Left hindlimb (tissue), 1 donor: Measurements from ENCODE around the gene ISL2.

ENCODE experiments used
- DNase-seq: peaks from one replicate; pipeline ENCODE4 v3.0.0-alpha.2; 2018

Gene ISL2

DNA sequence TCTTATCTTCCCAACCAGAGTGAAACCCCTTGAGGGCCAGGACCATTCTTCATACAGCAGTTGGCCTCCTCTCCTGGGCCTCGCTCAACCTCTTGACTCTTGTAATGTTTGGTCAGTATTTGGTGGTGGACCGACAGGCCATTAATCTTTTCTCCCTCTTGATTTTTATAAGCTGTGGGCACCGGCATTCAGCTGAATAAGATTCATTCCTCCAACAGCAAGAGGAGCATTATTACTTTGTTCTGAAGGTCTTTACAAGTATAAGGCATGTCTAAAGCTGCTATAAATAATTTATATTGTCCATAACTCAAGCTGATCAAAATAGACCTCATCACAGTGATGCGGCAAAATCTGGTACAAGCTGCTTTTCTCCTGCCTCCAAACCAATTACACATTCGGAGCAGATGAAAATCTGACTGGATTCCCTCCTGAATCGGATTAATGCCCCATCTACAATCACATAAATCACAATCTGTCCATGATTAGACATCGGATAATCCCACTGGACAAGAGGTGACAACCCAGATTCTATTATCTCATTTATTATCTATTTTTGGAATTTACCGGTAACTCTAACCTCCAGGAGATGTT lies 8.4 kb upstream of the ISL2 start:
- DNase-seq: no peak

DNA sequence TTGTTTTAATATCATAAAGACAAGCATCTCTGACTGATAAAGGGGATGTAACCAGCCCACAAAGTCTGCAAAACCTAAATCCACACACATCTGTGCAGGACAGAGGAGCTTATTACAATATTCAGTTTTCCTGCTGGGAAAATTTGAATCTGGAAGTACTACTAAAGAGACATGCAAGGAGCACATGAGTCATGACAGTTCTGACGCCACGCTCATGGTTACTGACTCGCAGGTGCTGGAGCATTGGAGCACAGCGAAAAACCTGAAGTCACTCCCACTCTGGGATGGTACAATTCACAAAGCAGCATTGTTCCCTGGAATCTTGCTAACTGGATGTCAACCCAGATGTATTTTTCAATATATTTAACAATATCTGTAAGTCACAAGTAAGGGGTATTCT lies 7.6 kb upstream of the ISL2 start:
- DNase-seq: no peak

DNA sequence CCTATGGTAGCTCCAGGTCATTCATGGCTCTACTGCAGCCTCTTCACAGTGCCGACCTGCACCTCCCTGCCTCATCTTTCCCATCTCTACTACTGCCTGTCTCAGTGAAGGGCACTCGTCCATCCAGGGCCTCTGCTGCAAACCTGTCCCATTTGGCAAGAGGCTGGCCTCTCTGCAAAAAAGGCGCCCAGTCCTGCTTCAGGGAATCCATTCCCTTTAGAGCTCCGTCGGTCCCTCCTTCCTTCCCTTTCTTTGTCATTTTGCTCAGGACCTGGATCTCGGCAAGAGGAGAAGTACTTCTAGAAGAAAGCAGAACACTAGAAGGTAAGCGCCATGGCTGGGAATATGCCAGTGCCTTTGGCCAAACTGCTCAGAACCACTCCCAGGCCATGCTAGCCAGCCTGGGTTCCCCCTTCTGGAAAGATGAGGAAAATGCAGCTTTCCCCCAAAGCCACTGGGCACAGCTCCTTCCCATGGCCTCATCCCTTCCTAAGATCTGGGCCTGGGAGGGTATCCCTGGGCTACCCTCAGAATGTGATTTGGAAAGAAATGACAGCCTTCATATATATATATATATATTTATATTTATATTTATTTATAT lies 6.4 kb upstream of the ISL2 start:
- DNase-seq: no peak

DNA sequence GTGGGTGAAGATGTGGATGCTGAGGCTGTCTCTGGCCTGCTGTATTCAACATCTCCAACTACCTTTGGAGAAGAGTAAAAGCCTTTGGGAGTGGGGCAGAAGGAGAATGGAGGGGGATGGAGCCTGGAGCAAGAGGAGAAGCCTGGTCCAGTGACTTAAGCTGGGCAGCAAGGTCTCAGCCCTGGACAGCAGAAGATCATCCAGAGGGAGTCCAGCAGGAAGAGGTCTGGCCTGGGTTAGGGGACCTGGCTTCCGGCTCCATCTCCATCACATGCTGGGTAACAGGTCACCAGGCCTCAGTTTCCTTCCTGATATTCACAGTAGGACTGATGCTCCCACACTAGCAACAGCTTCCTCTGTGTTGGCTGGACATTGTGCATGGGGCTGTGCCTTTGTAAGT lies 3.8 kb upstream of the ISL2 start:
- DNase-seq: no peak

DNA sequence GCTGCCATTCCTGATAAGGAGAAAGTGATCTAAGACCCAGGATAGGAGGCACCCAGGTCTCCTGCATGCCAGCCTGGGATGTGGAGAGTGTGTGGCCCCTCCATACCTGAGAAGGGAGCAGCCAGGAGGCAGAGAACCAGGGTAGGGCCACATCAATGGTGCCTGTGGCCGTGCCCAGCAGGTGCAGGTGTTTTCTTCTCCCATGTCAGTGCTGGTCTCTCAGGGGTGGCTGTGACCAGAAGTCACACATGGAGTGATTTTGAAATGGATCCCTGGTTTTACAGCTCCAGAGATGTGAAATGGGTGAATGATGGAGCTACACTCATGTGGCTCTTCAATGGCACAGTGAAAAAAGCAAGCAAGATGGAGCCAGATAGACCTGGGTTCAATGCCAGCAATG lies 3.3 kb upstream of the ISL2 start:
- no peak for DNase-seq

DNA sequence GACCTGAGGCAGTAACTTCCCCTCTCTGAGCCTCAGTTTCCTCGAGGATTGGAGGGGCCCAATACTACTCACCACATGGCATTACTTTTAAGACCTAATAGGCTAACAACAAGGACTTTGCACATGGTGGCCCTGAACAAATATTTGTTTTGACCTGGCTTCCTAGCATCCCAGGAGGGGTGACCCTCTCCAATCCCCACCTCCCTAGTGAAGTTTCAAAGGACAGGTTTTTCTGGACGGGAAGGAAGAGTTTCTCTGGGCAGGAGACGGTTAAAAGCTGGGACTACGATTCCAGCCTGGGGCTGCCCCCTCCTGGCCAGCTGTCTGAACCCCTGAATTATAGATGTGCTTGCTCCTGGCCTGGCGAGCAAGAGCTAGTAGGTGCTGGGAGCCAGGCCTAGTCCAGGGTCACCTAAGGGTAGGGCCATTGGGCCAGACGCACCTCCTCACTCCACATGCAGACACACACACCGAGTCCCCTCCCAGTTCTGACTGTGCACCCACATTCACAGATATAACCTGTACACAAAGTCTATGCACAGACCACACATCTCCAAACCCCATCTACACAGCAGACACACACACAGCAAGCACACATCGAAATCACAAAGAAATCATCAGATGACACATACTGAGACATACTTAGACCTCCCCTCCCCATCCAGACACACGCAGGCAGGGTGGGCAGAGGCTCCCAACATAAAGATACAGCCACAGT lies 2.7 kb upstream of the ISL2 start:
- no peak for DNase-seq

DNA sequence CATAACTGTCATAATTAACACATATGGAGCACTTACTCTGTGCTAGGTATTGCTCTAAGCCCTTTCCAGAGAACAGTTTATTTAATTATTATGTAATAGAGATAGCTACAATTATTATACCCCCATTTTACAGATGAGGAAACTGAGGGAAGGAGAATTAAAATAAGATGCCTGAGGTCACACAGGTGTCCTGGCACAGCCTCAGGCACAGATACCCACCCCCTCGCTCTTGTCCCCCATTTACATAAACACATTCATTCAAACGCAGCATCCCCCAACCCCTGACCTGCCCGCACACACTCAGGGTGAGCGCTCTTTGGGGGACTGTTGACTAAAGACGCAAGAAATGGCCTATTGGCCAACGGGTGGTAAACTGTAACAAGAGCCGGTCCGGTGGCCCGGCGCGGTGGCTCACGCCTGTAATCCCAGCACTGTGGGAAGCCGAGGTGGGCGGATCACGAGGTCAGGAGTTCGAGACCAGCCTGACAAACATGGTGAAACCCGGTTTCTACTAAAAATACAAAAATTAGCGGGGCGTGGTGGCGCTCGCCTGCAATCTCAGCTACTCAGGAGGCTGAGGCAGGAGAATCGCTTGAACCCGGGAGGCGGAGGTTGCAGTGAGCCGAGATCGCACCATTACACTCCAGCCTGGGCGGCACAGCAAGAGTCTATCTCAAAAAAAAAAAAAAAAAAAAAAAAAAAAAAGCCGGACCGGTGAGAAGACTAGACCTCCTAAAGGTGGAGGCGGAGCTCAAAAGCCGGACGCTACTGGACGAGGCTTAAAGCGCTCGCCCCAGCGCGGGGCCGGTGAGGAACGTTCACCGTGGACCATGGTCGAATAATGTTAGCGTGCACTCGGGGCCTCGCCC lies 1.9 kb upstream of the ISL2 start:
- DNase-seq: no peak

DNA sequence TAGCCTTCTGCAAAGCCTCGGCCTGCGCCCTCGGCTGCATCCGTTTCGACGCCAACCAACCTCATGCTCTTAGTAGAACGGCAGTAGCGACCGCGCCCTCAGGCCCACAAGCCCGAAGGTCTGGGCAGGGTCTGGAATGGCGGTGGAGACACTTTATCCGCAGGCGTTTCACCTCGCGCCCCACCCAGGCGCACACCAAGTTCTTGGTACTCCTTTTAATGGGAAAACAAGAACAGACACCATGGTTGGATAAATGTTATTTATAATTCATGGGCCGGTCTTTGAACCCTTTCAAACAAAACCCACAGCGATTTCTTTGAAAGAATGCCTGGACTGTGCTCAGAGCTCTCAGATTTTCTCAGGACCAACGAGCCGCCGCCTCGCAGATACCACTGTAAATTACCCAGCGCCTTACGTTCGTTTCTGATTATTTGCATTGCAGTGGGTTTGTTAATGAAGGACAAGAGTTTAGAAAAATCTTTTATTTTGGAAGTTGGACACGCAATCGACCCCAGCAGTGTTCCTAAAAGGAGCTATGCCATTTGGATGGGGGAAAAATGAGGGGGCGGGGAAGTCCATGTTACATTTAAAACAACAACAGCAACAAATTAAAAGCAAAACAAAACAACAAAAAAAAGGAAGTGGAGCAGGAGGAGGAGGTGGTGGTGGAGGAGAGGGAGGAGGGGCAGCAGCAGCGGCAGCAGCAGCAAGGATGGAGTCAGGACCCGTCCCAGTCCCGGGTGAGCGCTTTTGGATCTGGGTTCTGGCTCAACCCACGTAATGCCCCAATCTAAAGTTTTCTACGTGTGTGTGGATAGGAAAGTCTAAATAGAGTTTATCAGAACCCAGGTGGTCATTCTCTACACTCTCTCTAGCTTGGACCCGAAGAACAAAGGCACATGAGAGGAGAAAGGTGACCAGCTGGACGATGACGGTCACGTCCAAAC lies 993 bp upstream of the ISL2 start:
- no peak for DNase-seq

DNA sequence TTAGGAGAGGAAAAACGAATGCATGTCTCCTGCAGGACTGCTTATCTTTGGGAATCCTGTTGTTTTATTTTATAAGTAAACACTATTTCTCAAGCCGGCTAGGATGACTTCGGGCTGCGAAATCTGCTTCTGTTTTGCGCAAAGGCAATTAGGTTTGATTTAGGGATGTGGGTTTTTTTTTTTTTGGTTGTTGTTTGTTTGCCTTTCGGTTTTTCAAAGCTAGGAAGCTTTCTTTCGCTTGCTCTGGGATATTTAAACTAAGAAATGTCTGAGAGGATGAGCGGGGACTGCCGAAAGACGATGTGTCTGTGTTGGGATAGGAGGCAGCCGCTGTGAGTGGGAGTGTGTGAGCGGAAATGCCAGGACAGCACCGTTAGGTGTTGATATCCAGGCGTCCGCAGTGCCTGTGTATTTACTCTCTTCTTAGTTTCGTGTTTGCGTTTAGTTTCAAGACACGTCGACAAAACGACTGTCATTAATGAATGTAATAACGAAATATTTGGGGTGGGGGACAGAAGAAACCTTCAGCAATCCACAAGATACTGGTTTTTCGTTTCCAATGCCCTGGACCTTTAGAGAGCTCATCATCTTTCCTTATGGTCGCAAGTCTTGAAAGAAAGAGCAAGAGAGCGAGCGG lies 604 bp downstream of the ISL2 start:
- DNase-seq: peak; percentile 40

DNA sequence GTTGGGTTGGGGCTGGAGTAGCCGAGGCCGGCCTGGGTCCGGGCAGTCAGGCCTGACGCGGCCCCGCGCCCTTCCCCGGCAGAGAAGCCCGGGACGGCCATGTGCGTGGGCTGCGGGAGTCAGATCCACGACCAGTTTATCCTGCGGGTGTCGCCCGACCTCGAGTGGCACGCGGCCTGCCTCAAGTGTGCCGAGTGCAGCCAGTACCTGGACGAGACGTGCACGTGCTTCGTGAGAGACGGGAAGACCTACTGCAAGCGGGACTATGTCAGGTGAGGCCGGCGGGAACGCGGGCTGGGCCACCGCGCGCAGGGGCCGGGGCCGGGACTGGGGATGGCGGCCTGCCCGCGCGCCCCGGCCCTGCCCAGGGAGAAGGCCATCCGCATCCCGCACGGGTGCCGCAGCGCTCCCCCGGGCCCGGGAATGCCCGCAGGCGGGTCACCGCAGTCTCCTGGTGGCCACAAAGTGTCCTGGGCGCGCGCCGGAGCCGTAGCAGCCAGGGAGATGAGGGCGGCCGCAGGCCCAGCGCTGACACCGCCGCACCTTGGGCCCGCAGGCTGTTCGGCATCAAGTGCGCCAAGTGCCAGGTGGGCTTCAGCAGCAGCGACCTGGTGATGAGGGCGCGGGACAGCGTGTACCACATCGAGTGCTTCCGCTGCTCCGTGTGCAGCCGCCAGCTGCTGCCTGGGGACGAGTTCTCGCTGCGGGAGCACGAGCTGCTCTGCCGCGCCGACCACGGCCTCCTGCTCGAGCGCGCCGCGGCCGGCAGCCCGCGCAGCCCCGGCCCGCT lies 1.3 kb downstream of the ISL2 start:
- peak; percentile 43 for DNase-seq

DNA sequence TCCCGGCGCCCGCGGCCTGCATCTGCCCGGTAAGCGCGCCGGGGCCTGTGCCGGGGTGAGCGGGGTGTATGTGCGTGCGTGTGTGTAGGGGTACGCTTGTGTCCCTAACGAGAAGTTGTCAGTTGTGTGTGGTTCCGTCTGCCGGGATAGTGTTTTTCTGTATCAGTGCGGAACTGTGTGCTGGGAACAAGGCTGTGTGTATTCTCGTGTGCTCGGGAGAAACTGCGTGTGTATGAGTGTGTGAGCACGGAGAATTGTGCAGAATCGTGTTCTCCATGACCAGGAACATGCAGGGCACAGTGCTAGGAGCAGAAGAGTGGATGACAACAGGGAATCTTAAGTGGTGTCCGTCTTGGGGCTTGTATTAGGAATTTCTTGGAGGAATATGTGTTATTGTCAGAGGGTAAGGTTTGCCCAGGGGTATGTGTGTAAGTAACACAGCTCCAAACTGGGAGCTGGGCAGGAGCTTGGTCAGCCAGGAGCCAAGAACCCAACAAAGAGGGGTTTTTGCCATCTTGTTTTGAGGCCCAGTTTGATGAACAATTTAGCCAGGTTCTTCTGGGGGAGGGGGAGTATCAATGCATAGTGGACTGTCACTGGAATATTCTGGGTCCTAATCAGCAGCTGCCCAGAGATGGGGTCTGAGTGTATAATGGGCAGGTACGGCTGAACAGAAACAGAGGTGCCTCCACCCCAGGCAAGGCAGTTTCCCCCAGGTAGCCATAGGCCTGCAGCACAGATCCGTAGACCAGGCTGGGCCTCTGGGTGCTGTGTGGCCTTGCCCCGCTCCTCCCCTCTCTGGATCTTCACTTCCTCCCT lies 2.1 kb downstream of the ISL2 start:
- DNase-seq: no peak

DNA sequence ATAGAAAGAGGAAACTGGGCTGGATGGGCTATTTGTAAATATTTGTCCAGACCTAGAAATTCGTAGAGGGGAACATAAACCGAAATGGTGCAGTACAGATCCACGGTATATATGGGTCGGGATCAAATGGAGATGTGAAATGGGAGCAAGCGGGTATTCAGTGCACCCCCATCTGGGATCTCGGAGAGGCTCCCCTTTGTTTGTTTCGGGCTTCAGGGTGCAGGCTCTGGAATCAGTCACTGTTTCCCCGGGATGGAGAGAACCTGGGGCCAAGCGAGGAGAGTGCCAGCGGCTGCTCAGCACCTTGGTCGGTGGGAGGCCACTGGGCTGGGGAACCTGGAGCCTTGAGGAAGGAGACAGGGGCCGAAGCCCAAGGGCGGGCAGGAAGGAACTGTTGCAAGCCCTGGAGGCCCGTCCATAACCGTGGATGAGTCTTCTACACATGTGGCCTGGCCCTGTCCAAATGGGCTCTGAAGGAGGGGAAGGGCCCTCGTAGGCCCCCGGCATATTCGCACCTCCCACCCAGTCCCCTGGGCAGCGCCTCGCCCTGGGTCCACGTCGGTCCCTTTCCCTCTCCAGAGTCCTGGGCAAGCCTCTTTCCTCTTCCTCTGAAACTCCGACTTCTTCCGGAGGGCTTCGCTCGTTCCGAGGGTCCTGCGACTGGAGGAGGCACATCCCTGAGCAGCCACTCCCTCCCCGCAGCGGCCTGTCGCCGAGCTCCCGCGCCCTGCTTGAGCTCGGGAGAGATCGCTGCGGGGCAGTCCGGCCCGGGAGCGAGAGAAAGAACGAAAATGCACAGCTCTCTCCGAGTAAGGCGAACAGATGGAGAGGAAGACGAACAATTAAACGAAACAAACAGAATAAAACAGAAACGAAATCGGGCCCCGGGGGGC lies 3.0 kb downstream of the ISL2 start:
- DNase-seq: peak; percentile 62

DNA sequence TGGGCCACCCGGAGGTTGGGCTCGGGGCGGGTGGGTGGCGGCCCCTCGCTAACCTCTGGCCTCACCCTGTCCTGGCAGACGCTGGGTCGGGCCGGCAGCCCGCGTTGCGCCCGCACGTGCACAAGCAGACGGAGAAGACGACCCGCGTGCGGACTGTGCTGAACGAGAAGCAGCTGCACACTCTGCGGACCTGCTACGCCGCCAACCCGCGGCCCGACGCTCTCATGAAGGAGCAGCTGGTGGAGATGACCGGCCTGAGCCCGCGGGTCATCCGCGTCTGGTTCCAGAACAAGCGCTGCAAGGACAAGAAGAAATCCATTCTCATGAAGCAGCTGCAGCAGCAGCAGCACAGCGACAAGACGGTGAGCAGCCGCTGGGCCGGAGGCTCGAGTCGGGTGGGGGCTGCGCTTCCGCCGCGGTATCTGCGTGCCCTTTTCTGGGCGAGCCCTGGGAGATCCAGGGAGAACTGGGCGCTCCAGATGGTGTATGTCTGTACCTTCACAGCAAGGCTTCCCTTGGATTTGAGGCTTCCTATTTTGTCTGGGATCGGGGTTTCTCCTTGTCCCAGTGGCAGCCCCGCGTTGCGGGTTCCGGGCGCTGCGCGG lies 3.7 kb downstream of the ISL2 start:
- DNase-seq: peak; percentile 66

DNA sequence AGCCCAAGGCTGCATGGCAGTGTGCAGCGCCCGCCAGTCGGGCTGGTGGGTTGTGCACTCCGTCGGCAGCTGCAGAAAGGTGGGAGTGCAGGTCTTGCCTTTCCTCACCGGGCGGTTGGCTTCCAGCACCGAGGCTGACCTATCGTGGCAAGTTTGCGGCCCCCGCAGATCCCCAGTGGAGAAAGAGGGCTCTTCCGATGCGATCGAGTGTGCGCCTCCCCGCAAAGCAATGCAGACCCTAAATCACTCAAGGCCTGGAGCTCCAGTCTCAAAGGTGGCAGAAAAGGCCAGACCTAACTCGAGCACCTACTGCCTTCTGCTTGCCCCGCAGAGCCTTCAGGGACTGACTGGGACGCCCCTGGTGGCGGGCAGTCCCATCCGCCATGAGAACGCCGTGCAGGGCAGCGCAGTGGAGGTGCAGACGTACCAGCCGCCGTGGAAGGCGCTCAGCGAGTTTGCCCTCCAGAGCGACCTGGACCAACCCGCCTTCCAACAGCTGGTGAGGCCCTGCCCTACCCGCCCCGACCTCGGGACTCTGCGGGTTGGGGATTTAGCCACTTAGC lies 4.3 kb downstream of the ISL2 start:
- no peak for DNase-seq

DNA sequence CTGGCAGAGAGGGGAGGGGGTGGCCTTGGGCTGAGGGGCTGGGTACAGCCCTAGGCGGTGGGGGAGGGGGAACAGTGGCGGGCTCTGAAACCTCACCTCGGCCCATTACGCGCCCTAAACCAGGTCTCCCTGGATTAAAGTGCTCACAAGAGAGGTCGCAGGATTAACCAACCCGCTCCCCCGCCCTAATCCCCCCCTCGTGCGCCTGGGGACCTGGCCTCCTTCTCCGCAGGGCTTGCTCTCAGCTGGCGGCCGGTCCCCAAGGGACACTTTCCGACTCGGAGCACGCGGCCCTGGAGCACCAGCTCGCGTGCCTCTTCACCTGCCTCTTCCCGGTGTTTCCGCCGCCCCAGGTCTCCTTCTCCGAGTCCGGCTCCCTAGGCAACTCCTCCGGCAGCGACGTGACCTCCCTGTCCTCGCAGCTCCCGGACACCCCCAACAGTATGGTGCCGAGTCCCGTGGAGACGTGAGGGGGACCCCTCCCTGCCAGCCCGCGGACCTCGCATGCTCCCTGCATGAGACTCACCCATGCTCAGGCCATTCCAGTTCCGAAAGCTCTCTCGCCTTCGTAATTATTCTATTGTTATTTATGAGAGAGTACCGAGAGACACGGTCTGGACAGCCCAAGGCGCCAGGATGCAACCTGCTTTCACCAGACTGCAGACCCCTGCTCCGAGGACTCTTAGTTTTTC lies 4.9 kb downstream of the ISL2 start:
- no peak for DNase-seq

DNA sequence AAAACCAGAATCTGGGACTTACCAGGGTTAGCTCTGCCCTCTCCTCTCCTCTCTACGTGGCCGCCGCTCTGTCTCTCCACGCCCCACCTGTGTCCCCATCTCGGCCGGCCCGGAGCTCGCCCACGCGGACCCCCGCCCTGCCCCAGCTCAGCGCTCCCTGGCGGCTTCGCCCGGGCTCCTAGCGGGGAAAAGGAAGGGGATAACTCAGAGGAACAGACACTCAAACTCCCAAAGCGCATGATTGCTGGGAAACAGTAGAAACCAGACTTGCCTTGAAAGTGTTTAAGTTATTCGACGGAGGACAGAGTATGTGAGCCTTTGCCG lies 5.4 kb downstream of the ISL2 start:
- DNase-seq: no peak

DNA sequence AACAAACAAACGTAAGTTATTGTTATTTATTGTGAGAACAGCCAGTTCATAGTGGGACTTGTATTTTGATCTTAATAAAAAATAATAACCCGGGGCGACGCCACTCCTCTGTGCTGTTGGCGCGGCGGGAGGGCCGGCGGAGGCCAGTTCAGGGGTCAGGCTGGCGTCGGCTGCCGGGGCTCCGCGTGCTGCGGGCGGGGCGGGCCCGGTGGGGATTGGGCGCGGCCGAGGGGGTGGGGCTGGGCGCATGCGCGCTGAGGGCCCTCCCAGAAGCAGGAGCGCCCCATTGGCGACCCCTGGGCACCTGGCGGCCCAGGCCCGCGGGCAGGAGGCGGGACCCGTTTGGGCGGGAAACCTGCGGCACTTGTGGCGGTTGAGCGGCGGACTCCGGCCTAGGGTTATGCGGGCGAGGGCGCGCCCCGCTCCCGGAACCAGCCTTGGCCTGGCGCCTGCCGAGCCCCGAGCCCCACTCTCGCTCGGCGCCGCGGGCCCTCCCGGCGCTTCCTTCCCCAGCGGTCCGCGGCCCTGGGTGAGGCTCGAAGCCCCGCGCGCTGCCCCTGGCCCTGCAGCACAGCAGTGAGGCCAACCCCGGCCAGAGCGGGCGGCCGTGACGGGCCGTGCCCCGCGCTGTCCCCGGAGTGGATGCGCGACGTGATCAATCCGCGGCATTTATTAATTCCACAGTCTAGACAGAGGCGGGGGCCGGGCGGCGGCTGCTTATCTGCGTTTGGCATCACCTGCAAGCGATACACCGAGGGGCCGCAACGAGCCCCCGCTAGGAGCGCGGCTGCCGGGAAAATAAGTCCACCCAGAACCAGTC lies 6.0 kb downstream of the ISL2 start:
- no peak for DNase-seq
